Renal cortical epithelial cell (primary cell): ENCODE results near the gene NAV2. TPM values are rescaled to one million over a fixed set of nuclear protein-coding genes. Genes with fewer than 3 reads are reported as not detected.

Experiments used
- DNase-seq: peaks from one replicate; pipeline ENCODE4 v3.0.0-alpha.2; 2011; ENCODE audit warnings: low read depth
- total RNA-seq: library from RNA; depleted of rRNA; stranded (reverse); fragments of >200 nt; gene quantifications from 2 replicates; pipeline ENCODE4 v1.2.3, GENCODE V29; 2014

NAV2 gene
- total RNA-seq, 1 donor from 2014 or later: 41.1 TPM

GRCh38 chr11:19834771-19835170 is 122.1 kb downstream of the NAV2 start:
- no peak for DNase-seq

GRCh38 chr11:19836666-19837065 is 124.0 kb downstream of the NAV2 start:
- DNase-seq: no peak

- peak; percentile 74 for DNase-seq
These were observed 126.5 kb downstream of the NAV2 start for GRCh38 chr11:19838994-19839768.

GRCh38 chr11:19840961-19841360 is 128.3 kb downstream of the NAV2 start:
- DNase-seq: no peak

- no peak for DNase-seq
These were observed 129.9 kb downstream of the NAV2 start for GRCh38 chr11:19842505-19842904.

- no peak for DNase-seq
These were observed 130.4 kb downstream of the NAV2 start for GRCh38 chr11:19843079-19843478.

- DNase-seq: no peak
These were observed 131.4 kb downstream of the NAV2 start for GRCh38 chr11:19844012-19844411.

GRCh38 chr11:19844806-19845205 is 132.2 kb downstream of the NAV2 start:
- DNase-seq: no peak

GRCh38 chr11:19845626-19846025 is 133.0 kb downstream of the NAV2 start:
- DNase-seq: no peak

GRCh38 chr11:19846654-19847305 is 134.1 kb downstream of the NAV2 start:
- no peak for DNase-seq

GRCh38 chr11:19848219-19848618 is 135.6 kb downstream of the NAV2 start:
- DNase-seq: no peak

- DNase-seq: no peak
These were observed 136.6 kb downstream of the NAV2 start for GRCh38 chr11:19849107-19849789.

GRCh38 chr11:19849947-19850593 is 137.4 kb downstream of the NAV2 start:
- DNase-seq: no peak

GRCh38 chr11:19852288-19852687 is 139.7 kb downstream of the NAV2 start:
- no peak for DNase-seq

- peak; percentile 49 for DNase-seq
These were observed 140.4 kb downstream of the NAV2 start for GRCh38 chr11:19853016-19853415.

GRCh38 chr11:19853920-19854319 is 141.3 kb downstream of the NAV2 start:
- no peak for DNase-seq

GRCh38 chr11:19861171-19861570 is 148.5 kb downstream of the NAV2 start:
- DNase-seq: peak; percentile 15

GRCh38 chr11:19862091-19862490 is 149.5 kb downstream of the NAV2 start:
- DNase-seq: no peak

GRCh38 chr11:19864141-19865140 is 151.8 kb downstream of the NAV2 start:
- DNase-seq: no peak

GRCh38 chr11:19866037-19866436 is 153.4 kb downstream of the NAV2 start:
- DNase-seq: no peak

- no peak for DNase-seq
These were observed 153.9 kb downstream of the NAV2 start for GRCh38 chr11:19866521-19866920.
